PC-3 (cell line): ENCODE data around the gene SRR.

ENCODE experiments used
- CTCF ChIP-seq: fragments of 300-600 bp; sonication (generic); conservative IDR thresholded peaks from 2 replicates; pipeline ENCODE4 v1.5.1; 2017; ENCODE audit warnings: antibody characterized with exemption, low read depth, mild to moderate bottlenecking, low read length
- EZH2phosphoT487 ChIP-seq: fragments of 300-600 bp; sonication (generic); IDR thresholded peaks from 2 replicates; pipeline ENCODE4 v1.6.1; 2018; ENCODE audit warnings: mild to moderate bottlenecking, antibody characterized with exemption, low read length, borderline replicate concordance

- TF ChIP-seq EZH2phosphoT487 (no peak), CTCF (no peak)
Measured at GRCh38 chr17:2267354-2267753, 36.4 kb upstream of the SRR start.
